Nephron progenitor cell (in vitro differentiated cells): ENCODE data around the gene KRT33B.
"Not testable (repeated sequence)": the region's sequence is repeated elsewhere in the genome, so short reads cannot be mapped to it uniquely, and the experiment has no call there.

Experiments
- DNase-seq: peaks from one replicate; pipeline ENCODE4 v3.0.0; 2021
- H3K27ac Mint-ChIP-seq: 2 replicates; pipeline ENCODE4 v1.8.0; 2021; ENCODE audit warnings: mild to moderate bottlenecking, moderate library complexity, mixed read lengths
- H3K27me3 Mint-ChIP-seq: 2 replicates; pipeline ENCODE4 v1.8.0; 2021; ENCODE audit warnings: mild to moderate bottlenecking, low read depth, mixed read lengths; ENCODE audit not compliant: poor library complexity
- H3K36me3 Mint-ChIP-seq: 2 replicates; pipeline ENCODE4 v1.8.0; 2021; ENCODE audit warnings: low read depth, mixed read lengths
- H3K4me1 Mint-ChIP-seq: 2 replicates; pipeline ENCODE4 v1.8.0; 2021; ENCODE audit warnings: mixed read lengths
- H3K4me3 Mint-ChIP-seq: 2 replicates; pipeline ENCODE4 v1.8.0; 2021; ENCODE audit warnings: mild to moderate bottlenecking, moderate library complexity, mixed read lengths
- H3K9me3 Mint-ChIP-seq: 2 replicates; pipeline ENCODE4 v1.8.0; 2021; ENCODE audit warnings: mild to moderate bottlenecking, moderate library complexity, mixed read lengths
- CTCF ChIP-seq: fragments of 200-600 bp; sonication (generic); IDR thresholded peaks from 2 replicates; pipeline ENCODE4 v1.5.0; 2021; ENCODE audit warnings: antibody characterized with exemption

Gene KRT33B

DNA sequence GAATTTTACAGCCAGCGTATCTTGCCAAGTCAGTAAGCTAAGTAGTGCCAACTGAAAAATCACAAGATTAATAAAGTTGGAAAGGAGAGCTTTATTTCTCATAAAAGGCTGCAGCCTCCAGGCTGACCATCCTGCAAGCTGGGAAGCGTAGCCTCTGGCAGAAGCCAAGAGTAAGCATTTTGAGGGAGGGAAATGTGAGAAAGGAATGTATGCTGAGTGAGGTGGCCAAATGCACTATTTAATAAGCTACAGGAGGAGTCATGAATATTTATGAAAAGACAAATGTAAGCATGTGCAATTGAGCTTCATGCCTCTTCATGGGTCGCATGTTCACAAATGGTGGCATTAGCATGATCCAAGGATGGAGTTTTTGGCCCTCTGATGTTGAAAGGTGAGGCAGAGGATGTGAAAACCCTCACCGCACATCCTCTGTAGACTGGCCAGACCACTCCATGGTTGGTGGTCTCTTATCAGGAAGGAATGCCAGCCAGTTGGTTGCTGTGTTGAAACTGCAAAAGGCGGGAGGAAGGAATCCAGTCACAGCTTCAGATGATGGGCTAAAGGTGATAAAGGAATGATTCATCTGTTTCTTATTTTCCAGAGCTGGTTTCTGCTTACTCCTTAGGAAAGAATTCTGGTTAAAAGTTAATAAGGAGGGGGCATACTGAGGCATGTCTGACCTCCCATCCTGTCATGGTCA is 9.2 kb downstream of the KRT33B start:
- H3K9me3 Mint-ChIP-seq, result peaks cover 7% of the 10 kb centered on the region
- no peak for DNase-seq
- no peaks in the 10 kb centered on the region for H3K36me3 Mint-ChIP-seq
- no peak for TF ChIP-seq CTCF
- H3K4me1 Mint-ChIP-seq, result no peaks in the 10 kb centered on the region
- no peak overlapping the region for H3K4me3 Mint-ChIP-seq
- peaks cover 14% of the 10 kb centered on the region for H3K27me3 Mint-ChIP-seq
- H3K27ac Mint-ChIP-seq, result no peak overlapping the region

GRCh38 chr17:41354536-41354935 is 15.1 kb downstream of the KRT33B start:
- no peaks in the 10 kb centered on the region for H3K9me3 Mint-ChIP-seq
- no peak for TF ChIP-seq CTCF
- no peaks in the 10 kb centered on the region for H3K4me1 Mint-ChIP-seq
- H3K27me3 Mint-ChIP-seq, result peaks cover 13% of the 10 kb centered on the region
- DNase-seq, result no peak
- H3K36me3 Mint-ChIP-seq, result no peaks in the 10 kb centered on the region
- no peak overlapping the region for H3K27ac Mint-ChIP-seq
- no peak overlapping the region for H3K4me3 Mint-ChIP-seq

DNA sequence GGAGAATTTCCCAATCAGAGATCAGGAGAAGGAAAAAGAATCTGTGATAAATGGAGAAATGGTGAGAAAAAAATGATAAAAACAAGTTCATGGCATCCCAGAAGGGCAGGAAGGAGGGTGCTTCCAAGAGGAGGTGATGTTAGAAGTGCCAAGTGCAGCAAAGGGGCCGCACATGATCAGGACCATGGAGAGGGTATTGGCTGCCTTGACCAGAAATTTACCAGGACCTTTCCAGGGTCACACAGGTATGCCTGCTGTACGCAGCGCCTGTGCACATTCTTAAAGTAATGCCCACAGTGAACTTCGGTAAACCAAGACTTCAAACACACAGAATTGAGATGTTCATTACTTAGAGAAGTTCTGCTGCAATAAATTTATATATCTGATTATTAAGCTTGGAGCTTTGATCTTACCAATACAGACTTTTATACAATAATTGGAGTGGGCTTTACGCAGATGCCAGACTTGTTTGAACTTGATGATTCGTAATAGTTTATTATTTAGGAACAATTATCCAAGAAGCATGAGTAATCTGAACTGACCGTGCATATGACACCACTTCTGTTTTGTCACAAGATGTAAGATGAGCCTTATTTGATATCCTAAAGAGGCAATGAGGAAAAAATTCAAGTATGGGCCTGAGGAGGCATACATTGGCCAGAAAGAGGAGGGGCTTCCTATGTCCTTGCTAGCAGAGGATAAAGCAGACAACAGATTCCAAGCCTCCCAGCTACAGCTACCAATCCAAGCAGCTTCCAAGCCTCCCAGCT is 16.8 kb downstream of the KRT33B start:
- peak; percentile 38 for DNase-seq
- no peaks in the 10 kb centered on the region for H3K36me3 Mint-ChIP-seq
- H3K4me1 Mint-ChIP-seq, result no peaks in the 10 kb centered on the region
- H3K4me3 Mint-ChIP-seq, result no peak overlapping the region
- no peaks in the 10 kb centered on the region for H3K9me3 Mint-ChIP-seq
- H3K27ac Mint-ChIP-seq, result no peak overlapping the region
- TF ChIP-seq CTCF, result no peak
- peaks cover 13% of the 10 kb centered on the region for H3K27me3 Mint-ChIP-seq

GRCh38 chr17:41351177-41351576 is 18.4 kb downstream of the KRT33B start:
- Mint-ChIP-seq H3K4me1 (no peaks in the 10 kb centered on the region), H3K27ac (no peak overlapping the region), H3K36me3 (no peaks in the 10 kb centered on the region), H3K27me3 (peaks cover 15% of the 10 kb centered on the region), H3K9me3 (no peaks in the 10 kb centered on the region), H3K4me3 (no peak overlapping the region)
- no peak for DNase-seq
- TF ChIP-seq CTCF, result no peak

DNA sequence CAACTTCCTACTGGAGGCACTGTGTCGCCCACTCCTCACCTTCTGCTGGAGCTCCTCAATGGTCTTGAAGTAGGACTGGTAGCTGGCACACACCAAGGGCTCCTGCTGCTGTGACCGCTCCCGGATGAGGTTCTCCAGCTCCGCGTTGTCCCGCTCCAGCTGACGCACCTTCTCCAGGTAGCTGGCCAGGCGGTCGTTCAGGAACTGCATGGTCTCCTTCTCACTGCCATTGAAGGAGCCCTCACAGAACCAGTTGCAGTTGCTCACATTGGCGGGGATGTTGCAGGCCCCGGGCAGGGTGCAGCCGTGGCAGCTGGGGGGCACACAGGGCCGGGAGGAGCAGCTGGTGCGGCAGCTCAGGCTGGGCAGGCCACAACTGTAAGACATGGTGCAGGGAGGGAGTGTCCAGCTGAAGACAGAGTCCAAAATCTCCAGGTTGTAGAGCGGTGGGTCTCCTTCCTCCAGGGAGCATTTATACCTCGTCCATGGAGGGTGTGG is 19.2 kb downstream of the KRT33B start, which contains the start of gene KRT33A:
KRT33A (minus strand) TSS at position 448 of the 498 bp plus-strand sequence; CDS start at position 387, 61 bp downstream.
- not testable (repeated sequence) for H3K4me1 Mint-ChIP-seq, H3K4me3 Mint-ChIP-seq, H3K36me3 Mint-ChIP-seq, H3K9me3 Mint-ChIP-seq, DNase-seq
- peaks cover 17% of the 10 kb centered on the region for H3K27me3 Mint-ChIP-seq
- peak within 1 kb of the TSS; percentile 20 for H3K27ac Mint-ChIP-seq

GRCh38 chr17:41347869-41348760 is 21.5 kb downstream of the KRT33B start:
- H3K9me3 Mint-ChIP-seq, result peaks cover 4% of the 10 kb centered on the region
- TF ChIP-seq CTCF, result no peak
- H3K36me3 Mint-ChIP-seq, result peaks cover 3% of the 10 kb centered on the region
- peaks cover 17% of the 10 kb centered on the region for H3K27me3 Mint-ChIP-seq
- no peak overlapping the region for H3K27ac Mint-ChIP-seq
- no peak for DNase-seq
- no peak overlapping the region for H3K4me3 Mint-ChIP-seq
- peaks cover 4% of the 10 kb centered on the region for H3K4me1 Mint-ChIP-seq

DNA sequence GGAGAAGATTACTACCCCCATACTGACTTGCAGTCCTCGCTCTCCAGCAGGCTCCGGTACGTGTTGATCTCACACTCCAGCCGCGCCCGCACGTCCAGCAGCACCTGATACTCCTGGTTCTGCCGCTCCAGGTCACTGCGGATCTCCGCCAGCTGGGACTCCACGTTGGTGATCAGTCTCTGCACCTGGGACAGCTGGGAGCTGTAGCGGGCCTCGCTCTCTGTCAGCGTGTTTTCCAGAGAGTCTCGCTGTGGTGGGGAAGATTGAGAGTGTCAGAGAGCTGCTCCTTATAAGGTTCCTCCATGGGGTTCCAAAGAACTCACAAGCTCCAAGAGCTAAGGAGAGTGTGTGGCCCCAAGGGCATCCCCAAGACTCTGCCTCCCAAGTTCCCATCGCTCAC is 23.2 kb downstream of the KRT33B start:
- not testable (repeated sequence) for H3K27ac Mint-ChIP-seq, DNase-seq, H3K4me3 Mint-ChIP-seq, H3K36me3 Mint-ChIP-seq, H3K4me1 Mint-ChIP-seq
- H3K27me3 Mint-ChIP-seq, result peaks cover 13% of the 10 kb centered on the region
- peaks cover 18% of the 10 kb centered on the region for H3K9me3 Mint-ChIP-seq
